HG03575 (cell line): ENCODE data around the gene EN2.

Source experiments
- ATAC-seq: cut with Tn5 transposase; IDR thresholded peaks from one replicate; pipeline ENCODE4 v1.9.1; 2021; ENCODE audit not compliant: unreplicated experiment, insufficient number of reproducible peaks, low FRiP score; ENCODE audit errors: extremely low read depth

Gene EN2

GRCh38 chr7:155448632-155449007 is 9.3 kb upstream of the EN2 start:
- ATAC-seq: no peak

GRCh38 chr7:155449008-155449868 is 8.7 kb upstream of the EN2 start:
- ATAC-seq: no peak

- ATAC-seq: no peak
These were observed 7.9 kb upstream of the EN2 start for GRCh38 chr7:155449869-155450557.

GRCh38 chr7:155450558-155450969 is 7.4 kb upstream of the EN2 start:
- ATAC-seq: no peak

GRCh38 chr7:155450970-155451801 is 6.7 kb upstream of the EN2 start:
- no peak for ATAC-seq

GRCh38 chr7:155451840-155452239 is 6.1 kb upstream of the EN2 start:
- no peak for ATAC-seq

GRCh38 chr7:155452505-155453295 is 5.2 kb upstream of the EN2 start:
- no peak for ATAC-seq

GRCh38 chr7:155453296-155454182 is 4.4 kb upstream of the EN2 start:
- no peak for ATAC-seq

- no peak for ATAC-seq
These were observed 3.5 kb upstream of the EN2 start for GRCh38 chr7:155454183-155455112.

GRCh38 chr7:155455132-155455693 is 2.7 kb upstream of the EN2 start:
- no peak for ATAC-seq

GRCh38 chr7:155455776-155456737 is 1.9 kb upstream of the EN2 start:
- ATAC-seq: no peak

GRCh38 chr7:155456738-155457543 is 988 bp upstream of the EN2 start:
- no peak for ATAC-seq

- no peak for ATAC-seq
These were observed 302 bp upstream of the EN2 start for GRCh38 chr7:155457544-155458110.

GRCh38 chr7:155458878-155459699 is 1.2 kb downstream of the EN2 start:
- no peak for ATAC-seq
